ENCODE results near the gene DNAH9.

DNA sequence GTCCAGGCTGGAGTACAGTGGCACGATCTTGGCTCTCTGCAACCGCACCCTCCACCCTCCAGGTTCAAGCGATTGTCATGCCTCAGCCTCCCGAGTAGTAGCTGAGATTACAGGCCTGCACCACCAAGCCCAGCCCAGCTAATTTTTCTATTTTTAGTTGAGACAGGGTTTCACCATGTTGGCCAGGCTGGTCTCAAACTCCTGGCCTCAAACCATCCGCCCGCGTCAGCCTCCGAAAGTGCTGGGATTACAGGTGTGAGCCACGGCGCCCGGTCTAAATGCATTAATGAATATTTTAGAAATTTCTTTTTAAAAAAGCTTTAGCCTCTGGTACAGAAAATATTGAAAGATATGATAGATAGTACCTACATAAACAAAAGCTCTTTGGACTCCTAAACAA is 95.0 kb downstream of the DNAH9 start:
- TF ChIP-seq, protein P1, sequence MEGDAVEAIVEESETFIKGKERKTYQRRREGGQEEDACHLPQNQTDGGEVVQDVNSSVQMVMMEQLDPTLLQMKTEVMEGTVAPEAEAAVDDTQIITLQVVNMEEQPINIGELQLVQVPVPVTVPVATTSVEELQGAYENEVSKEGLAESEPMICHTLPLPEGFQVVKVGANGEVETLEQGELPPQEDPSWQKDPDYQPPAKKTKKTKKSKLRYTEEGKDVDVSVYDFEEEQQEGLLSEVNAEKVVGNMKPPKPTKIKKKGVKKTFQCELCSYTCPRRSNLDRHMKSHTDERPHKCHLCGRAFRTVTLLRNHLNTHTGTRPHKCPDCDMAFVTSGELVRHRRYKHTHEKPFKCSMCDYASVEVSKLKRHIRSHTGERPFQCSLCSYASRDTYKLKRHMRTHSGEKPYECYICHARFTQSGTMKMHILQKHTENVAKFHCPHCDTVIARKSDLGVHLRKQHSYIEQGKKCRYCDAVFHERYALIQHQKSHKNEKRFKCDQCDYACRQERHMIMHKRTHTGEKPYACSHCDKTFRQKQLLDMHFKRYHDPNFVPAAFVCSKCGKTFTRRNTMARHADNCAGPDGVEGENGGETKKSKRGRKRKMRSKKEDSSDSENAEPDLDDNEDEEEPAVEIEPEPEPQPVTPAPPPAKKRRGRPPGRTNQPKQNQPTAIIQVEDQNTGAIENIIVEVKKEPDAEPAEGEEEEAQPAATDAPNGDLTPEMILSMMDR (IDR thresholded peaks at IDR 0.05; ENCODE audit: poor library complexity, severe bottlenecking), result no peak
- TF ChIP-seq POLR2AphosphoS5 (IDR thresholded peaks at IDR 0.05), result no peak

All from neural cell (in vitro differentiated cells).